PFSK-1 (cell line): ENCODE results near the gene PBX4.

Source experiments
- FOXP2 ChIP-seq: optimal IDR thresholded peaks from 2 replicates; pipeline ENCODE3; 2011; ENCODE audit warnings: borderline replicate concordance, control low read depth, inconsistent platforms; ENCODE audit not compliant: insufficient read depth; ENCODE audit errors: extremely low read length, extremely low read depth
- POLR2AphosphoS5 ChIP-seq: IDR thresholded peaks from 2 replicates; pipeline ENCODE4 v1.6.1; 2012; ENCODE audit warnings: low read depth, mild to moderate bottlenecking, control low read depth, low read length, moderate library complexity

- TF ChIP-seq POLR2AphosphoS5: peak; percentile 89
- peak; percentile 83 for TF ChIP-seq FOXP2
Measured at GRCh38 chr19:19515642-19516519, 102.6 kb downstream of the PBX4 start, which contains the start of gene NDUFA13.
